Stimulated activated CD8-positive, alpha-beta memory T cell treated with anti-CD3 and anti-CD28 coated beads, Interleukin-12 subunit alpha, Interleukin-12 subunit beta, amount 100 ng/mL, for 4 hours (primary cell): Measurements from ENCODE around the gene SYNPO2.
"Not testable (repeated sequence)": the region's sequence is repeated elsewhere in the genome, so short reads cannot be mapped to it uniquely, and the experiment has no call there.

Experiments used
- DNase-seq: peaks from one replicate; pipeline ENCODE4 v3.0.0-alpha.2; 2020; ENCODE audit warnings: low read depth

Gene SYNPO2

DNA sequence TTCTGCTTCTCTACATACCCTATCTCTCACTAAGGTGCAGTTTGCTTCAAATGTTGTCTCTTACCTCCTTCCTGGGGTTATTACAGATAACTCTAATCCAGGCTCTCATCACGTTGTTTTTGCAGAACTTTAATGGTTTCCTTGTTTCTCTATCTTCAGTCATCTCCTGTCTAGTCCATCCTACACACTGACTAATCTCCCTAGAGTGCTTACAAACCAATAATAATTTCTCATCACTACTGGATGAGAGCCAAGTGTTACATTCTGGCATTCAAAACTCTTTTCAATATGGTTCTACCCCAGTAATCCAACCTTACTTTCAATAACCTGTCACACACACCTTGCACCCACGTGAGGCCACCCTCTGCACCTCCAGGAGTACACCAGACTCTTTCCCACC lies 86.1 kb downstream of the SYNPO2 start:
- no peak for DNase-seq

DNA sequence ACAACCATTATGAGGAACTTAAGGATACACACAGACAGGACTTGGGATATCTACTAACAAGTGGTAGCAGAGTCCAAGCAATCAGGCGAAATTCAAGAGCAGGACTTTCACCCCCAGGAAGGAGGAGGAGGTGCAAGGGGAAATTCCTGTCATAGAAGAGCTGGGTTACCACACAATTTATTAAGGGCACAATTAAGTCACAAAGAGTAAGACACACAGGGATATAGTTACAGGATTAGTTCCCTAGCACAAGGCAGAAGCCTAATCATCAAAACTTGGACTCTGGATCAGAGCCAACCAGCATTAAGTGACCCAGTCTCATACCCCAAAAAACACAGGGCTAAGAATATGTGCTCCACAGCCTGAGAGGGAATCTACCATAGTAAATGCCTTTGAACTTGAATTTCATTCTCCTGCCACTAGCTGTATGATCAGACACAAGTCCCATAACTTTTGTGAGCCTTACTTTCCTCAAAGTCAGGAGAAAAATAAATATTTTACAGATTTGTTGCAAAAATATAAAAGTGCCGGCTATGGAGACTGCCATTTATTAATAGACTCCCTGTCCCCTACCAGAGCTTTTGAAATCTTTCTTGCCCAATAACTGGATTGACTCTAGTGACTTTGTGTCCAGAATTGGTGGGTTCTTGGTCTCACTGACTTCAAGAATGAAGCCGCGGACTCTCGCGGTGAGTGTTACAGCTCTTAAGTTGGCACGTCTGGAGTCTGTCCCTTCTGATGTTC lies 87.0 kb downstream of the SYNPO2 start:
- no peak for DNase-seq

DNA sequence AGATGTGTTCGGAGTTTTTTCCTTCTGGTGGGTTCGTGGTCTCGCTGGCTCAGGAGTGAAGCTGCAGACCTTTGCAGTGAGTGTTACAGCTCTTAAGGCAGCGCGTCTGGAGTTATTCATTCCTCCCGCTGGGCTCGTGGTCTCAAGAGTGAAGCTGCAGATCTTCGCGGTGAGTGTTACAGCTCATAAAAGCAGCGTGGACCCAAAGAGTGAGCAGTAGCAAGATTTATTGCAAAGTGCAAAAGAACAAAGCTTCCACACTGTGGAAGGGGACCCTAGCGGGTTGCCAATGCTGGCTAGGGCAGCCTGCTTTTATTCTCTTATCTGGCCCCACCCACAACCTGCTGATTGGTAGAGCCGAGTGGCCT lies 87.5 kb downstream of the SYNPO2 start:
- not testable (repeated sequence) for DNase-seq

DNA sequence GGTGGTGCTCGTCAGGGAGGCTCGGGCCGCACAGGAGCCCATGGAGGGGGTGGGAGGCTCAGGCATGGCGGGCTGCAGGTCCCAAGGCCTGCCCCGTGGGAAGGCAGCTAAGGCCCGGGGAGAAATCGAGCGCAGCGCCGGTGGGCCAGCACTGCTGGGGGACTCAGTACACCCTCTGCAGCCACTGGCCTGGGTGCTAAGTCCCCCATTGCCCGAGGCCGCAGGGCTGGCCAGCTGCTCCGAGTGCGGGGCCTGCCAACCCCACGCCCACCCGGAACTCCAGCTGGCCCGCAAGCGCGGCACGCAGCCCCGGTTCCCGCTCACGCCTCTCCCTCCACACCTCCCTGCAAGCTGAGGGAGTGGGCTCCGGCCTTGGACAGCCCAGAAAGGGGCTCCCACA lies 88.4 kb downstream of the SYNPO2 start:
- DNase-seq, result not testable (repeated sequence)

DNA sequence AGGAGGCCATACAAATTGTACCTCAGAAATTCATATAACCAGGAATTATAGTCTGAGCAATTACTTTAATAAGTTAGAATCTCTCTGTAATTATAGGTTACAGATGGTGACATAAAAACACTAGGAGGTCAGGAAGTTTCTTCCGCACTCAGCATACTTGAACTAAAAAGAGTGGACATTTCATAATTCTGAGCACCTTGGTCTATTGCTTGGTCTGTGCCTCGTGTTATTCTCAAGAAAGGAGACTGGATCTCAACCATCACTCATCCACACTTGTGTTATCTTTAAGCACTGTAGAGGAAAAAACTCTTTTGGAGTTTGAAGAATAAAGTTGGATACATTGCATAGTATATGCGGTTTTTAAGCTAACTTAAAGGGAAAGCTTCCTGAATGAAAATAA lies 91.1 kb downstream of the SYNPO2 start:
- DNase-seq, result no peak

DNA sequence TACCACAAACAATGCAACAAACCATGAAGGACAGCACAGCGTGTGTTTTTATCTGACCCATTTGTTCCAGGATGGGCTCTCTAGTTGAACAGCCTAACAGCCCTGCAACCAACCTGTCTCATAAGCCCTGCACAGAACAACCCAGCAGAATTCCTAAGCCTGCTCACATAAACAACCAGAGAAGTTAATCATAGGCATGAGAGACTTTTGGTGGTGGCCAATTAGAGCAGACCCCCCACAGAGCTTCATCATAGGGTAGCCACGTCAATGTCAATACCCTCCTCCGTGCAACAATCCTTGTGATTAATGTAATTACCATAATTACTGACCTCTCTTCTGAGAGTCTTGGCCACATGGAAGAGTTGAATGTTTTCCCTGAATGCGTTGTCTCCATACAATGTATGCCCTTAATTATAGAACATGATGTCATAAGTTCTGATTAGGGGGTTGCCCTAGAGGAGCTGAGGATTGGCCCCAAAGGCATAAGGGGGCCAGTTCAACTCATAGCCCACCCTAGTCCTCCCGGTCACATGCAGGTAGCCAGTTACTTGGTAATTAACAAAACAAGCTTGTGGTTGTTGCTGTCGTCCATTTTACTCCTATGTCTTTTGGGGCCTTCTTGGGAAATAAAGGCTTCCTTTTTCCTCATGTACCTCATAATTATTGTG lies 92.7 kb downstream of the SYNPO2 start:
- DNase-seq, result no peak

DNA sequence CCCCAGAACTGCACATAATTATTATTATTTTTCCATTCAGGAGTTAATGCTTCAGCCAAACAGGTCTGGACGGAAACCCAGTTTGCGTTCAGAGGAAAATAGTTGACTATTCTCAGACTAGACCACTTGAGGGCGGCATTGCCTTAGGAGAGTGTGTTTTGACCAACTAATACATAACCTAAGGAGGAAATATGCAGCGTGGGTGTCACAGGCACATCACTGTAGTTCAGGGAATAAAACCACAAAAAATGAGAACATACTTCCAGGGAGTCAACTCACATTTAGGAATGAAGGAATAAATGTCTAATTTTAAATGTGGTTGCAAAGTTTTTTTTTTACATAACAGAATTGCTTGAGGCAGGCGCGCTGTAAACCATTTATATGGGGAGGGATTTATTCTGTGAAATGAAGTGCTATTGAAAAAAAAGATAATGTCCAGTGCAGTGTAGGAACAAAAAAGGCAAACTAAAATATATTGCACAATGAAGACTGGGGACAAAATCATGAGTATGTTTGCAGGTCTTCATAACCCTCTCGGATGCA lies 93.3 kb downstream of the SYNPO2 start:
- DNase-seq, result no peak

DNA sequence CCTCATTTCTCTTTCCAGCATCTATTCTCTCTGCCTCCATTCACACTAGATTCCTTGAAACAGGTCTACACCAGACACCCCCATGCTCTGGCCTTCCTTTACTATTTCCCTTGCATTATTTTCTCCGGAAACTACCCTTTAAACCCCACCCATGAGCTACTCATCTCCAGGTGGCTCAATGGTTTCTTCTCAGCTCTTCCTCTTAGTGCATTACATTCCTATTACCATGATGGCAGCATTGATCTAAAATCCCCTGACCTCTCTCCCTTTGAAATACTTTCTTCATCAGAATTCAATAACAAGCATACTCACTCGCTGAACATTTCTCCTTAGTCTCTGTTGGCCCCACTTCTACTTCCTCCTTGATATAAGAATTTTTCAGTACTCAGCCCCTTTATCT lies 94.6 kb downstream of the SYNPO2 start:
- DNase-seq, result no peak

DNA sequence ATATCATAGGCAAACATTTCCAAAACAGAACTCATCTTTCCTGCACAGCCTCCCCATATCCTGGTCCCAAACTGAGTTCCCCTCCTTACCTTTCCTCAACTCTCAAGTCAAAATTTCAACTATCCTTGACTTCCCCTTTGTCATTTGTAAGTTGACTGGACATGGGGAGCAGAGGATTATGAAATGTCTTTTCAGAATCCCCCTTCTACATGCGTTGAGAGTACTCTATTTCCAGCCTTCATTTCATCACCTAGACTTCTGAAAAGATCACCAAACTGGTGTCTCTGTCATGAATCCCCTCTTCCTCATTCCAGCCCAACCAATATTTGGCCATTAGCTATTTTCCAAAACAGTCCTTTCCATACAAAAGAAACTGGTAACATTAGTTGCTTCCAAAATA lies 95.2 kb downstream of the SYNPO2 start:
- no peak for DNase-seq

DNA sequence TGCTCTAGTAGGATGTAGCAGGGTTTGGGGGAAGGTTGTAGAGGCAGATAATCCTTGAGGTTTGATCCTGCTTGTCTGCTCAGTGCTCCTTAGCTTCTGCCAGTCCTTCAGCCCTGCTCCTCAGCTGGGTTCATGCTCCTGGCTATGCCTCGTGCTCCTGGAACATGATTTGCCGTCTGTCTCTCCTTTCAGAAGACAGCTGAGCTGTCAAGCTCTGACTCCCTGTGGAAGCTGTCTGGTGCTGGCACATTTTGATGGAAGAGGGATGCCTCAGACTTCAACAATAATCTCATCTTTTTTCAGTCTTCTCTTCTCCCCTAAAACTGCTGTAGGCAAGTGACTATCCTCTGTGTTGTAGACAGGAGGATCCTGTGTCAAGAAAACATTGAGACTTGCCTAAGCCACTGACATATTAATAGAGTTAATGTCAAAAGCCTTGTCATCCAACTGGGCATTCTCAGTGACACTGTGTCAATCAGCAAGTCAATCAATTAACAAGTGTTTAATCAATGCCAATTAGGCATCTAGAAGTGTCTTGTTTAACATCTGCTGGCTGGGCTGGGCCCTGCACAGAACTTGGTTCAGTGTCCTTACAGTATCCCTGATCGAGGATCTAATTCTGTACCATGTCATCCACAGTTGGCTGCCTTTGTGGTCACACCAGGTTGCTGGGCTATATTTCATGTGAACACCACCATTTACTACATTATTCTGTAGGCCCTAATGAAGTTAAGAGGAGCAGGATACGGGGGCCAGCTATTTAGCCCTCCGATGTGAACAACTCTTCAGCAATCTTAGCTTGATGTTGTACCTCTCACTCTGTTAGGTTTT lies 96.7 kb downstream of the SYNPO2 start:
- no peak for DNase-seq

DNA sequence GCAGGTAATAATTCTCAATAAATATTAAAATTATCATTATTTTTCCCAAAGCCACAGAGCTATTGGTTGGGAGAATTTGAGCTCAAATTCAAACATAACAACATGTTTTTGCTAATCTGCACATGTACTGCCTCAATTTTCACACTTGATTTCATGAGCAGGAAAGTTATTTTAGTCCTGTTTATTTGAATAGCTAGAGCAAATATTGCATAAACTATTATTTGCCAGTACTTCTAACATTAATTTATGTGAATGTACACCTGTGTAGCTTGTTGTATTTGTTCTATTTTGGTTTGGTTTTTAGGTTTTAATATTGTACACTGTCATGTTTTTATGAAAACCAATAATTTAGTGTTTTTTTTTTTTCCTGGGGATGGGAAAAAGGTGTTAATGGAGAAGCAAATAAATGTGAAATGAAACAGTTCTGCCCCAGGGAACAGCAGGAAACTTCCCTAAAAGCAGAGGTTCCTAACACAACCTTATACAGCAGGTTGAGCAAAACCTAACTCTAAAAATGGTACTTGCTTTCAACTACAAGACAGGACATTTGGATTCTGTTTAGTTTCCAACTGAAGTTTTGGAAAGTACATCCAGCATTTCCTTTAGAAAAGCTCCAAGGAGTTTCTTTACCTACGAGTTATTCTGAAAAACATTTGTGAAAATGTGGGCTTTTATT lies 99.4 kb downstream of the SYNPO2 start:
- DNase-seq, result no peak

DNA sequence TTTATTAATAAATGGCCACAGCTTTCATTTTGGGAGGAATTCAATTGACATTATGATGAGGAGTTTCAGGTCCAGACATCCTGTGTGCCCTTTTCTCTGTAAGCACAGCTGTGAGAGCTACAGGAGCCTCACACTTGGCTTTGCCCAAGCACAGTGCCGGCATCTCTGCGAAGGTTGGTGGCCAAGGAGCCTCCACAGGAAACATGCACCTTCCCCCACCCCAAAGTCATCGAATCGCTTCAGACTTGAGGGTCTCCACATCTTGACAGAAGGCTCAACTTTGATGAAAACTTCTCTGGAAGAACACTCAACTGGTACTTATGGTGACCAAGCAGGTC lies 100.0 kb downstream of the SYNPO2 start:
- no peak for DNase-seq

DNA sequence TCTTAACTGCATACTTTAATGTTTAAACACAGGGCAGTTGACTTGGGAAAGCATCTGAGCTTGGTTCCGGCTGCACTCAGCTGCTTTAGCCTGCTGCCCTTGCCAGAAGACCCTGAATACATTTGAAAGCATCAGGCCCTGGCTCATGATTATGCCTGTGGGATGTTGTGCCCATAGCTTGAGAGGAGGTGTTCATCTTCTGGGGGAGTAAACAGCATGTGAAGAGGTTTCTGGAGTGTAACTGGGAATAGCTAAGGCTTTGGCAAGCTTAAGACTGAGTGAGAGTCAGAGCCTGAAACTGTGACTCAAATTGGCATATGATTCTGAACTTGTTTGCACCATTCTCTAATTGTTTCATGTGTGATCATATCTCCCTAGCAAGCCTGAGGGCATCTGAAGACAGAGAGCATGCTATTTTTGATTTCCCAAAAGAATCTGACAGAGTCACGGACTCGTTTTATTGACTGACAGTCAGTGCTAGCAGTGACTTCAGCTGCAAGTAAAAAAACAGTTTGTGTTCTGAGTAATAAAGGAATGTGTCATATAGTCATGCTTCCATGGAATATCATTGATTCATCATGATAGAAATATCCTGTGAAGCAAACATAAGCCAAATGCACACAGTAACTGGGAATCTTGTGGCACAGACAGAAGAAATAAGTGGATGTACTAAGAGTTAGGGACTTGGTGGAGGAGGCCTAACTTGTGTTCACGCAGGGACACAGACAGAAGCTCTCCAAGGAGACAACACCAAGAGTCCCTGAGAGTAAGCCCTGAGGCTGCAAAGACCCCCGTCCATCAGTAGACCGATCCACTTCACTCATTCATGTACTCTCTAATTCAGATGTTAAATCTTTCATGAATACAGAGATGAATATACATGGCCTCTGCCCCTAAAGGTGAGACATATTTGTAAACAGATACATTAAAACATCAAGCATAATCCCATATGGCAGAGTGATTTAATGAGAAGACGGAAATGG lies 100.7 kb downstream of the SYNPO2 start:
- DNase-seq, result no peak

DNA sequence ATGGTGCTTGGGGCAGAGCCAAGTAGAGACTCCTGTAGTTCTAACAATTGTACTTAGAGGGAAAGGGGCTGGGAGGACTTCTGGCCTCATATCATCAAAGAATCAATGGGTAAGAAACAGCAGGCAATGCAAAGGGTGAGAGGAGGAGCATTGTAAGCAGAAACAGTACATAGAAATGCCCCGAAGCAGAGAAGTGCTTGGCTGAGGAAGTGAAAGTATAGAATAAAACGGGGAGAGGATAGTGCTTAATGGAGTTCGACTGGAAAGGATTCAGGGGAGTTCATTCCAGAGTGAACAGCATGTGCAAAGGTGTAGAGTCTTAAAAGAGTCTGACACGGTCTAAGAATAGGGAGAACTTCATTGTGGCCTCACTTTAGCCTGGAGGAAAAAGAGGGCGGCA lies 103.0 kb downstream of the SYNPO2 start:
- no peak for DNase-seq

DNA sequence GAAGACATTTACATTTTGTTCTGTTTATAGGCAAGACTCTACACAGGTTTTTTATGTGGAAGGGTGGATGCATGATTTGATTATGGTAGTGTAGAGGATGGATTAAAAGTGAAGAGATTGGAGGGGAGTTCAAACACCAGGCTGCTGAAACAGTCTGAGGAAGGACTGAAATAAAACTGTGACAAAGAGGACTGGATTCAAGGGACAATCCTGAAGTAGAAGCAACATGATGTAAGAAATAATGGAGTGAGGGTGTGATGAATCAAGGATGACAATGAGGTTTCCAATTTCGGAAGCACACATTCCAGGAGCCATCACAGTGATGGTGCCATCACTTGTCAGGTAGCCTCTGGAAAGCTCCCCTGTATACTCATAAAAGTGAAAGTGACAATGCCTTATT lies 103.5 kb downstream of the SYNPO2 start:
- no peak for DNase-seq

DNA sequence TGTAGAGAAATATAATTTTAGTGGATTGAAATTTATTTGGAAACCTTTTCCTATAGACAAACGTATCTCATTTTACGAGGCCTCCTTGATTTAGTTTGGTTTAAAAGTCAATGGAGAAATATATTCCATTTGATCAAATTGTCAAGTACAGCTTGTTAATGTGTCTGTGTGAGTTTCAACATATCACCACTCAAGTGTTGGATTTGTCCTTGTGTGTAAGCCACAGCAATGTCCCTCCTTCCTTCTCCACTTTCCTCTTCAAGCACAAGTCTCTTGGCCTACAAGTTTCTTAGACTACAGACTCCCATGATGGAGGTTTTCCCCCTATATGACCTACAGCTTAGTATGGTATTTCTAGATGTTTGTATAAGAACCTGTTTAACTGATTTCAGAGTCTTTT lies 104.7 kb downstream of the SYNPO2 start:
- DNase-seq, result no peak

DNA sequence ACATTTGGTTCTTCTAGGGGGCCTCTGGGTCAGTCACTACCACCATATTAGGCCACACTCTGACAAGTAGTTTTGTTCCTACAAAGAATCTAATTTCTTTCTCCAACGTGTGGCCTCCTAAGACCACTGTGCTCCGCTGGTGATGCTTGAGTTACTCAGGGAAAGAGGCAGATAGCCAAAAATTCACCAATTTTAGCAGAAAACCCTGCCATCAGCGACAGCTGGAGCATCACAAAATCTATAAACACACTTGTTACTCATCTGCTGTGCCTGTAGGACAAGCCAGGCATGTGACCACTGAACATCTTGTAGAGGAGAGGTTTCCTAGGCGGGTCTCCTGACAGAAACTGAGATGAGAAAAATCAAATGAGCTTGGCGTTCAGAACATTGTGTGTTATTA lies 105.4 kb downstream of the SYNPO2 start:
- no peak for DNase-seq

DNA sequence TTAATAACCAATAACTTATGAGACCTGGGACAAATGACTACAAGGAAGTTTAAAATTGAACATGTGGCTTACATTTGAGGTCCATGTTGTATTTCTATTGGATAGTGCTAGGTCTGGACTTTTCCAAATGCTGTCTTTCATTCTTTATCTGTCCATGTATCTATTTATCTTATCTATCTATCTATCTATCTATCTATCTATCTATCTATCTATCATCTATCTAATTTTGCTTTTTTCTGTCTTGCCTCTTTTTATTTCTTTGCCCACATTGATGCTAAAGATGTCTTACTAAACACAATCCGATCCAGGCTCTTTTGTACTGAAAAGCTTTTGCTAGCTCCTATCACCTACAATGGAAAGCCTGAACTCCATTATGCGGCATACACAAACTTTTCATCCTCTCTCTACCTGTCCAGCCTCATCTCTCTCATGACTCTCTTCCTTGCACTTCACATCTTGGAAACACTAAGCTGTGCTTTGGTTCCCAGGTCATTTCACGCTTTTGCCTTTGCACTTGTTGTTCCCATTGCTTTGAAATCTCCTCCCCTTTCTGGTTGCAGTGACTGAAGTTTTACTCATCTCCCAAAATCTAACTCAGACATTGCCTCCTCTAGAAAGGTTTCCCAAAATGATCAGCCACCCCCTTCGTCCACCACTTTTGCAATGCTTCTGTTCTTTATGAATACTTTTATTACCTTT lies 107.2 kb downstream of the SYNPO2 start:
- no peak for DNase-seq

DNA sequence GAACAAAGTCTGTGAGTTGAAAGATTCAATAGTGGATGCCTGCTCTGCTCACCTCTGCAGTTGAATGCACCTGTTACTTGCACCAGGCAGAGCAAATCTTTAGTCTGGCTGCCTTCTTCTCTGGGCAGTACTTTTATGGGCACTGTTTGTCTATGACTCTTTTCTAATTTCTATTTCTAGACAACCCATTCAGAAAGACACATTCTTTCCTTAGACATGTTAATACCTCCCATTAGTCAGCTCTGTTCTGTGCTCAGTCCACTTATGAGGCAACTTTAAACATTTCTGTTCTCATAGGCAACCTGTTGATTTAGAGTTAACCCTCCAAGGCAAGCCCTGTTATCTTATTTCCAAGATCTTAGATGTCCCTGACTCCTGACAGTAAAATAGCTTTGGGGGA lies 108.9 kb downstream of the SYNPO2 start:
- DNase-seq, result no peak

DNA sequence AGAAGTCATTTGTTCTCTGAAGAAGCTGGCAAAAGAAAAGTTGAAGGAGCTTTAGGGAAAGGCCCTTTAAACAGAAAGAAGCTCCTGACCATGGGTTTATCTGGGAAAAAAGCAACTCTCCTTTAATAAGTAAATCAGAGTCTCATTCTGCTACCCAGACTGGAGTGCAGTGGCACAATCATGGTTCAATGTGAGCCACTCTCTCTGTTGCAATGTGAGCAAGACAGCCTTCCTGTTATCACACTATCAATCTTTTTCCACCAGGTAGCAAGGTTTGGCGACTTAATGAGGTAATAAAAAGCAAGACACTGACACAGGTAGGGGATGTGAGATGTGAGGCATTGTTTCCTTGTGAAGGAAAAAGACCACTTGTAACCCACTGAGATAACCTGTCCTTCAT lies 111.3 kb downstream of the SYNPO2 start:
- no peak for DNase-seq

DNA sequence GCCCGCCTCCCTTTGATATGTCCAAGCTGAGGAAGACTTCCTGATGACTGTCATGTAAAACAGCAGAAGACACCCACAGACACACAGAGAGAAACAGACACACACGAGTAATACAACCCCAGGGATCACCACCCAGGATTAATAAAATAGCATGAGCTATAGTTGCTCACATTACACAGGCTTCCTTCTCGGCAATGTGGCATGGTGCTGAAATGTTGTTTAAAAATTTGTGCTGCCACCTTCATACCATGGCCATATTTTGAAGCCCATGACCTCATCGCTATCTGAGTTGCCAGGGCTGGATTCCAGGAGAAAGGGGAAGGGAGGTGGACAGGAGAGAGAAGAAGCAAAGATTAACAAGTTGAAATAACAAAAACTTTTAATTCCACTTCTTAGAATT lies 111.7 kb downstream of the SYNPO2 start:
- DNase-seq, result no peak
